Body of pancreas (tissue), 4 donors: ENCODE data around the gene ATG7. TPM values are rescaled to one million over a fixed set of nuclear protein-coding genes. Genes with fewer than 3 reads are reported as not detected.

ENCODE experiments used
- ATAC-seq: fragments of 150-250 bp; one replicate; pipeline ENCODE4 v1.9.1; 2016
- DNase-seq, 4 donors: peaks; one replicate each; pipeline ENCODE4 v3.0.0-alpha.2; 2019
- H3K27ac ChIP-seq, 4 donors: fragments of 200-600 bp; sonication (generic); 1 replicate in 3 of 4; 2 replicates in 1 of 4; pipeline versions ENCODE4 v1.5.1 to v1.6.1; 2016 to 2019; ENCODE audit warnings: mild to moderate bottlenecking in 1 of 4, mixed read lengths in 1 of 4, moderate library complexity in 1 of 4
- H3K27me3 ChIP-seq, 2 donors: fragments of 200-600 bp; sonication (generic); one replicate each; pipeline ENCODE4 v1.6.0; 2016; ENCODE audit warnings: mild to moderate bottlenecking in 1 of 2
- H3K36me3 ChIP-seq, 2 donors: fragments of 200-600 bp; sonication (generic); replicated peaks in 1 of 2; 2 replicates each; pipeline ENCODE4 v1.5.1; 2016; ENCODE audit warnings: low read depth in 2 of 2; ENCODE audit not compliant: insufficient read depth in 1 of 2
- H3K4me1 ChIP-seq: fragments of 200-600 bp; sonication (generic); one replicate; pipeline ENCODE4 v1.6.0; 2016
- H3K4me3 ChIP-seq, 2 donors: fragments of 200-600 bp; sonication (generic); 1 replicate in 1 of 2; 2 replicates in 1 of 2; pipeline ENCODE4 v1.5.1; 2016 to 2019
- H3K9me3 ChIP-seq, 3 donors: fragments of 200-600 bp; sonication (generic); 1 replicate in 2 of 3; 2 replicates in 1 of 3; pipeline ENCODE4 v1.5.1; 2016
- POLR2A ChIP-seq, 3 donors: fragments of 450-650 bp; IDR thresholded peaks; one replicate each; pipeline ENCODE4 v1.6.1; 2016; ENCODE audit warnings: antibody characterized with exemption in 3 of 3, mild to moderate bottlenecking in 2 of 3
- WGBS, 2 donors: methylation state at CpG; one replicate each; pipeline ENCODE4 v1.1.5; 2017; 5-methylcytosine and 5-hydroxymethylcytosine counted together
- intact Hi-C: fragments of 100-400 bp; cut with DNase I; formaldehyde crosslinking; loops from one replicate; pipeline ENCODE4 v1.15.1; 2023
- total RNA-seq, 2 donors: library from RNA; depleted of rRNA; stranded (reverse); fragments of >200 nt; gene quantifications; one replicate each; pipeline ENCODE4 v1.1.0, GENCODE V29; 2016
- TF ChIP-seq, protein P1 (sequence below), 7 experiments: fragments of 450-650 bp in 4 of 7; fragments of 200-600 bp in 3 of 7; sonication (generic) in 3 of 7; IDR thresholded peaks; one replicate each; pipeline ENCODE4 v1.5.1; 2016 to 2019; ENCODE audit warnings: antibody characterized with exemption in 7 of 7

The ATG7 gene
- total RNA-seq, 2 donors from 2014 or later, result 40.5 to 43.6 TPM

- H3K36me3 ChIP-seq, result no peaks in the 10 kb centered on the region
- H3K4me3 ChIP-seq, result no peak overlapping the region
- DNase-seq (no peak), ATAC-seq (no peak)
- TF ChIP-seq, protein P1, sequence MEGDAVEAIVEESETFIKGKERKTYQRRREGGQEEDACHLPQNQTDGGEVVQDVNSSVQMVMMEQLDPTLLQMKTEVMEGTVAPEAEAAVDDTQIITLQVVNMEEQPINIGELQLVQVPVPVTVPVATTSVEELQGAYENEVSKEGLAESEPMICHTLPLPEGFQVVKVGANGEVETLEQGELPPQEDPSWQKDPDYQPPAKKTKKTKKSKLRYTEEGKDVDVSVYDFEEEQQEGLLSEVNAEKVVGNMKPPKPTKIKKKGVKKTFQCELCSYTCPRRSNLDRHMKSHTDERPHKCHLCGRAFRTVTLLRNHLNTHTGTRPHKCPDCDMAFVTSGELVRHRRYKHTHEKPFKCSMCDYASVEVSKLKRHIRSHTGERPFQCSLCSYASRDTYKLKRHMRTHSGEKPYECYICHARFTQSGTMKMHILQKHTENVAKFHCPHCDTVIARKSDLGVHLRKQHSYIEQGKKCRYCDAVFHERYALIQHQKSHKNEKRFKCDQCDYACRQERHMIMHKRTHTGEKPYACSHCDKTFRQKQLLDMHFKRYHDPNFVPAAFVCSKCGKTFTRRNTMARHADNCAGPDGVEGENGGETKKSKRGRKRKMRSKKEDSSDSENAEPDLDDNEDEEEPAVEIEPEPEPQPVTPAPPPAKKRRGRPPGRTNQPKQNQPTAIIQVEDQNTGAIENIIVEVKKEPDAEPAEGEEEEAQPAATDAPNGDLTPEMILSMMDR (IDR thresholded peaks at IDR 0.05), result no peak
- TF ChIP-seq POLR2A (IDR thresholded peaks at IDR 0.05), result no peak
- H3K9me3 ChIP-seq, result no peaks in the 10 kb centered on the region
- no peaks in the 10 kb centered on the region for H3K27me3 ChIP-seq
- WGBS, 2 donors, result 93 to 94% methylated on average over 2 of the region's 2 CpGs
- H3K4me1 ChIP-seq, result no peaks in the 10 kb centered on the region
- no peak overlapping the region for H3K27ac ChIP-seq
- intact Hi-C loops, result no loop called here
Observed at GRCh38 chr3:11547498-11547897, 275.3 kb downstream of the ATG7 start.

GRCh38 chr3:11548721-11549131 is 276.5 kb downstream of the ATG7 start:
- 71 to 72% methylated on average over 6 to 7 of the region's 7 CpGs for WGBS, 2 donors
- Histone ChIP-seq H3K36me3 (no peaks in the 10 kb centered on the region), H3K27me3 (no peaks in the 10 kb centered on the region), H3K4me1 (peaks cover 7% of the 10 kb centered on the region), H3K9me3 (no peaks in the 10 kb centered on the region), H3K27ac (no peak overlapping the region), H3K4me3 (no peak overlapping the region)
- no peak for ATAC-seq
- DNase-seq, result peak in 2 of 4 donors; percentile 42 to 54
- intact Hi-C loops, result no loop called here
- TF ChIP-seq POLR2A (IDR thresholded peaks at IDR 0.05), result no peak
- TF ChIP-seq, protein P1 (IDR thresholded peaks at IDR 0.05), result no peak

DNA sequence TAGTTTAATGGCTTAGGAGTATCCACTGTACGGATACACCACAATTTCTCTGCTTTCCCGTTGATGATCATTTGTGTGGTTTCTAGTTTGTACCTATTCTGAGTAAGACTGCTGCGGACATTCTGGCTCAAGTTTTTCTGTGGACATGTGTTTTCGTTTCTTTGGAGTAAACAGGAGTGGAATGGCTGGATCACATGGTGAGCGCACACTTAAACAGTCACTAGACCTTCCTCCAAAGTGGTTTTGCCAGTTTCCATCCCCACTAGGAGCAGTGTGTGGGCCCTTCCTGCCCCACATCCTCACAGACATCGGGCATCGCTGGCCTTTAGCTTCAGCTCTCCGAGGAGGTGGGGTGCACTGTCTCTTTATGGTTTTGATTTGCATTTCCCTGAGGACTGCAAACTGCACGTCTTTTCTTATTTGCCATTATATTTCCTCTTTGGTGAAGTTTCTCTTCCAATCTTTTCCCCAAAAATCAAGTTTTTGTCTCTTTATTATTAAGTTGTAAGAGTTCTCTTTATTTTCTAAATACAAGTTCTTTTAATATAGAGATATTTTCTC is 277.5 kb downstream of the ATG7 start:
- ATAC-seq (no peak), DNase-seq (no peak)
- H3K27ac ChIP-seq, result no peak overlapping the region
- no peaks in the 10 kb centered on the region for H3K36me3 ChIP-seq
- WGBS, 2 donors, result 88 to 90% methylated on average over 9 of the region's 9 CpGs
- intact Hi-C loops, result no loop called here
- TF ChIP-seq, protein P1 (IDR thresholded peaks at IDR 0.05), result no peak
- no peak for TF ChIP-seq POLR2A (IDR thresholded peaks at IDR 0.05)
- no peaks in the 10 kb centered on the region for H3K27me3 ChIP-seq
- peaks cover 16% of the 10 kb centered on the region for H3K4me1 ChIP-seq
- no peak overlapping the region for H3K4me3 ChIP-seq
- no peaks in the 10 kb centered on the region for H3K9me3 ChIP-seq

DNA sequence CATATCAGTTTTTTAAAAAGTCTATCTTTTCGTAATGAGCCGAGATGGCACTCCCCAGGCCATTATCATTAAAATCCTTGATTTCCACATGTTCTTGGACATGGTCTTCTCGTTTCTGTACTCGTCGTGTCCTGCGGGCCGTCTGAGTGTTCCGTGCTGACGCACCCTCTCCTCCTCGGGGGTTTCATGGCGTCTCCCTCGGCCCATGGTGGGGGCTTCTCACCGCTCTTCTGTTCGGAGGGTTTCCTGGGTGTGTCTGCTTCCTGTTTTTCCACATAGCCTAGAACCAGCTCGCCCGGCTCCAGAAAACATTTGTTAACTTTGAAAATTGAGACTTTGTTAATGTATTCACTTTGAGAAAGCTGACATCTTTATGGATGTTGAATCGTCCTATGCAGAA is 278.8 kb downstream of the ATG7 start:
- no peak for ATAC-seq
- no peak overlapping the region for H3K4me3 ChIP-seq
- H3K27me3 ChIP-seq, result no peaks in the 10 kb centered on the region
- peaks cover 19% of the 10 kb centered on the region for H3K4me1 ChIP-seq
- H3K36me3 ChIP-seq, result no peaks in the 10 kb centered on the region
- no peak for DNase-seq
- no peak overlapping the region for H3K27ac ChIP-seq
- no peak for TF ChIP-seq POLR2A (IDR thresholded peaks at IDR 0.05)
- TF ChIP-seq, protein P1 (IDR thresholded peaks at IDR 0.05), result no peak
- WGBS, 2 donors, result 89 to 92% methylated on average over 17 of the region's 17 CpGs
- no peaks in the 10 kb centered on the region for H3K9me3 ChIP-seq
- intact Hi-C loops, result no loop called here
